ENCODE results near the gene C1S.

GRCh38 chr12:7059780-7060179, 738 bp upstream of the C1S start:
- TF ChIP-seq POLR2A (IDR thresholded peaks at IDR 0.05): no peak
- no peak for TF ChIP-seq CTCF (IDR thresholded peaks at IDR 0.05)

All from lower leg skin (tissue), 3 donors.